H1 (cell line): ENCODE data around the gene NDUFA9. TPM values are rescaled to one million over a fixed set of nuclear protein-coding genes. Genes with fewer than 3 reads are reported as not detected.
A peak's percentile ranks its signal among the peaks of the same experiment; 100 is the strongest.

Experiments
- CTCF ChIA-PET: fragments of 300-600 bp; sonication (Branson Sonifier 250); formaldehyde crosslinking; loops from one replicate; lab custom pipeline; 2021; ENCODE audit not compliant: partially characterized antibody; lab: Charles Lee
- POLR2A ChIA-PET: fragments of 300-600 bp; sonication (Branson Sonifier 250); formaldehyde crosslinking; loops from one replicate; lab custom pipeline; 2021; ENCODE audit warnings: inconsistent platforms; ENCODE audit not compliant: partially characterized antibody; lab: Charles Lee
- DNase-seq, 2 experiments: peaks; one replicate each; pipeline versions ENCODE4 v3.0.0 to v3.0.0-alpha.2; 2010 to 2022; ENCODE audit warnings: low spot score in 2 of 2, low read depth in 1 of 2, mixed read lengths in 1 of 2
- FAIRE-seq: peaks from 2 replicates; lab custom pipeline; 2011; peaks lifted over from hg19 to GRCh38; lab: Jason Lieb, UNC
- H2AFZ ChIP-seq: 2 replicates; pipeline ENCODE4 v1.8.1; 2012; ENCODE audit warnings: low read length, inconsistent platforms
- H2AK5ac ChIP-seq: 2 replicates; pipeline ENCODE4 v1.6.1; 2013; ENCODE audit warnings: low read depth, low read length
- H2BK120ac ChIP-seq: replicated peaks from 2 replicates; pipeline ENCODE3; 2013; ENCODE audit warnings: low read depth, low read length, inconsistent platforms
- H2BK12ac ChIP-seq: 2 replicates; pipeline ENCODE4 v1.6.1; 2013; ENCODE audit warnings: low read depth, low read length
- H2BK15ac ChIP-seq: 2 replicates; pipeline ENCODE4 v1.6.1; 2013; ENCODE audit warnings: low read length
- H2BK20ac ChIP-seq: 2 replicates; pipeline ENCODE4 v1.6.1; 2013; ENCODE audit warnings: low read length
- H2BK5ac ChIP-seq: 2 replicates; pipeline ENCODE4 v1.6.1; 2013; ENCODE audit warnings: low read depth, low read length
- H3K14ac ChIP-seq: 2 replicates; pipeline ENCODE4 v1.6.1; 2013; ENCODE audit warnings: inconsistent platforms; ENCODE audit not compliant: insufficient read length
- H3K18ac ChIP-seq: 2 replicates; pipeline ENCODE4 v1.6.1; 2013; ENCODE audit warnings: low read length; ENCODE audit errors: extremely low read depth
- H3K23ac ChIP-seq: 2 replicates; pipeline ENCODE4 v1.6.1; 2013; ENCODE audit warnings: inconsistent platforms; ENCODE audit not compliant: insufficient read length
- H3K23me2 ChIP-seq: 2 replicates; pipeline ENCODE4 v1.6.1; 2013; ENCODE audit warnings: low read depth, low read length
- H3K27ac ChIP-seq: 2 replicates; pipeline ENCODE4 v1.6.1; 2011; ENCODE audit warnings: low read depth, low read length, inconsistent platforms
- H3K27me3 ChIP-seq, 4 experiments: replicated peaks in 1 of 4; 1 replicate in 1 of 4; 2 replicates in 3 of 4; pipeline versions ENCODE4 v1.6.1 to v1.8.1; 2011 to 2013; ENCODE audit warnings: low read length in 3 of 4, mild to moderate bottlenecking in 3 of 4, inconsistent platforms in 2 of 4, mixed read lengths in 2 of 4, moderate library complexity in 1 of 4; ENCODE audit not compliant: control insufficient read depth in 3 of 4, insufficient read depth in 3 of 4; ENCODE audit errors: extremely low read depth in 1 of 4
- H3K36me3 ChIP-seq, 4 experiments: 2 replicates each; pipeline versions ENCODE4 v1.6.1 to v1.8.1; 2011 to 2013; ENCODE audit warnings: mild to moderate bottlenecking in 4 of 4, low read length in 3 of 4, moderate library complexity in 2 of 4, control low read depth in 1 of 4, inconsistent platforms in 1 of 4; ENCODE audit not compliant: insufficient read depth in 4 of 4, control insufficient read depth in 2 of 4
- H3K4ac ChIP-seq: replicated peaks from 2 replicates; pipeline ENCODE3; 2013; ENCODE audit warnings: low read length, low read depth, mixed read lengths, inconsistent platforms; ENCODE audit not compliant: insufficient read length
- H3K4me1 ChIP-seq, 4 experiments: replicated peaks in 1 of 4; 1 replicate in 1 of 4; 2 replicates in 3 of 4; pipeline versions ENCODE4 v1.6.1 to v1.8.1; 2011 to 2013; ENCODE audit warnings: low read length in 3 of 4, inconsistent platforms in 2 of 4, mixed read lengths in 1 of 4; ENCODE audit not compliant: insufficient read depth in 4 of 4, control insufficient read depth in 3 of 4
- H3K4me2 ChIP-seq, 2 experiments: 2 replicates each; pipeline versions ENCODE4 v1.6.1 to v1.8.1; 2011 to 2013; ENCODE audit warnings: low read depth in 2 of 2, low read length in 2 of 2, control low read depth in 1 of 2, inconsistent platforms in 1 of 2, mild to moderate bottlenecking in 1 of 2; ENCODE audit not compliant: insufficient read depth in 1 of 2
- H3K4me3 ChIP-seq, 4 experiments: fragments of 200-600, 300-600 bp in 1 of 4; sonication (generic), shearing (Covaris generic), sonication (Bioruptor Twin) in 1 of 4; 2 replicates each; pipeline versions ENCODE4 v1.5.1 to v1.8.1; 2011 to 2016; ENCODE audit warnings: low read length in 4 of 4, low read depth in 3 of 4, control low read depth in 2 of 4, inconsistent platforms in 2 of 4, mild to moderate bottlenecking in 2 of 4, mixed read lengths in 1 of 4, moderate library complexity in 1 of 4; ENCODE audit not compliant: insufficient read depth in 2 of 4; ENCODE audit errors: extremely low read depth in 1 of 4
- H3K56ac ChIP-seq: replicated peaks from 2 replicates; pipeline ENCODE3; 2013; ENCODE audit warnings: low read depth, mild to moderate bottlenecking, mixed read lengths, low read length, inconsistent platforms; ENCODE audit not compliant: insufficient read length
- H3K79me1 ChIP-seq: 2 replicates; pipeline ENCODE4 v1.6.1; 2013; ENCODE audit warnings: low read depth, low read length, control low read depth
- H3K79me2 ChIP-seq, 2 experiments: 2 replicates each; pipeline versions ENCODE4 v1.6.1 to v1.8.1; 2012 to 2013; ENCODE audit warnings: low read length in 2 of 2, mild to moderate bottlenecking in 2 of 2, inconsistent platforms in 1 of 2; ENCODE audit not compliant: insufficient read depth in 2 of 2, control insufficient read depth in 1 of 2
- H3K9ac ChIP-seq, 4 experiments: replicated peaks in 1 of 4; 1 replicate in 1 of 4; 2 replicates in 3 of 4; pipeline versions ENCODE4 v1.6.1 to v1.8.1; 2011 to 2013; ENCODE audit warnings: low read depth in 3 of 4, low read length in 3 of 4, control low read depth in 2 of 4, mild to moderate bottlenecking in 2 of 4, moderate library complexity in 2 of 4, inconsistent platforms in 1 of 4; ENCODE audit errors: extremely low read depth in 1 of 4
- H3K9me3 ChIP-seq, 2 experiments: 2 replicates each; pipeline versions ENCODE4 v1.6.1 to v1.8.1; 2012 to 2013; ENCODE audit warnings: mild to moderate bottlenecking in 2 of 2, moderate library complexity in 2 of 2, control low read depth in 1 of 2, inconsistent platforms in 1 of 2, low read depth in 1 of 2, low read length in 1 of 2, mixed read lengths in 1 of 2; ENCODE audit not compliant: insufficient read depth in 2 of 2
- H4K20me1 ChIP-seq, 2 experiments: replicated peaks in 1 of 2; 2 replicates each; pipeline versions ENCODE3 to v1.8.1; 2011 to 2013; ENCODE audit warnings: inconsistent platforms in 2 of 2, low read length in 2 of 2, mild to moderate bottlenecking in 1 of 2; ENCODE audit not compliant: insufficient read depth in 2 of 2, control insufficient read depth in 1 of 2
- H4K5ac ChIP-seq: 2 replicates; pipeline ENCODE4 v1.6.1; 2013; ENCODE audit warnings: low read length, low read depth, mixed read lengths, inconsistent platforms; ENCODE audit not compliant: insufficient read length
- H4K8ac ChIP-seq: 2 replicates; pipeline ENCODE4 v1.8.0; 2013; ENCODE audit warnings: mild to moderate bottlenecking, moderate library complexity, low read length, inconsistent platforms; ENCODE audit not compliant: insufficient read depth; ENCODE audit errors: extremely low read depth
- H4K91ac ChIP-seq: replicated peaks from 2 replicates; pipeline ENCODE3; 2013; ENCODE audit warnings: low read length, mixed read lengths, inconsistent platforms; ENCODE audit not compliant: insufficient read length
- BACH1 ChIP-seq: IDR thresholded peaks from 2 replicates; pipeline ENCODE4 v1.6.1; 2012; ENCODE audit warnings: low read length, improper control_type of control experiment
- FOSL1 ChIP-seq: IDR thresholded peaks from 2 replicates; pipeline ENCODE4 v1.6.1; 2011; ENCODE audit warnings: mild to moderate bottlenecking, low read depth, low read length, moderate library complexity; ENCODE audit not compliant: insufficient read depth
- KDM5A ChIP-seq: fragments of 200-600 bp; IDR thresholded peaks from 2 replicates; pipeline ENCODE4 v1.7.1; 2012; ENCODE audit warnings: mild to moderate bottlenecking, low read length, inconsistent platforms, mixed read lengths
- TBP ChIP-seq: IDR thresholded peaks from 2 replicates; pipeline ENCODE4 v1.6.1; 2011; ENCODE audit warnings: low read depth, low read length, improper control_type of control experiment
- TEAD4 ChIP-seq: IDR thresholded peaks from 2 replicates; pipeline ENCODE4 v1.6.1; 2012; ENCODE audit warnings: low read depth, low read length, inconsistent platforms, mixed read lengths
- USF2 ChIP-seq: IDR thresholded peaks from 2 replicates; pipeline ENCODE4 v1.6.1; 2011; ENCODE audit warnings: low read length, improper control_type of control experiment
- WGBS, 2 experiments: shearing (Covaris generic) in 1 of 2; methylation state at CpG; one replicate each; pipeline versions ENCODE4 v1.1.6 to v1.1.7; 2013 to 2015; ENCODE audit warnings: low lambda C conversion rate in 2 of 2, mixed read lengths in 2 of 2, inconsistent platforms in 1 of 2, low coverage in 1 of 2, missing lambda C conversion rate in 1 of 2; ENCODE audit not compliant: insufficient replicate concordance in 2 of 2, insufficient coverage in 1 of 2, insufficient read length in 1 of 2; ENCODE audit errors: extremely low coverage in 1 of 2, missing lambda C conversion rate in 1 of 2; 5-methylcytosine and 5-hydroxymethylcytosine counted together
- polyA plus RNA-seq, 7 experiments: library from polyadenylated mRNA; depleted of rRNA in 3 of 7; stranded (reverse) in 5 of 7; unstranded in 2 of 7; fragments of >200 nt in 5 of 7; fragments of 200-250 nt in 2 of 7; gene quantifications; 1 replicate in 5 of 7; 2 replicates in 1 of 7; 4 replicates in 1 of 7; pipeline versions ENCODE4 v1.2.1 to v1.2.3, GENCODE V29; 2011 to 2013; ENCODE audit warnings: missing spikeins in 2 of 7, mixed read lengths in 2 of 7
- total RNA-seq: library from RNA; stranded (reverse); fragmentation: NEBNext Ultra II Directional; extraction: Animal tissue kit (Norgen Biotek cat#: 25700); gene quantifications from 2 replicates; pipeline ENCODE4 v1.2.1, GENCODE V29; 2021

NDUFA9 gene
- total and polyA plus RNA-seq, 2 of the 8 experiments (the other 6 are each of a cell fraction or from before 2014, with no cell fraction given) = 50.2 to 67.0 TPM

DNA sequence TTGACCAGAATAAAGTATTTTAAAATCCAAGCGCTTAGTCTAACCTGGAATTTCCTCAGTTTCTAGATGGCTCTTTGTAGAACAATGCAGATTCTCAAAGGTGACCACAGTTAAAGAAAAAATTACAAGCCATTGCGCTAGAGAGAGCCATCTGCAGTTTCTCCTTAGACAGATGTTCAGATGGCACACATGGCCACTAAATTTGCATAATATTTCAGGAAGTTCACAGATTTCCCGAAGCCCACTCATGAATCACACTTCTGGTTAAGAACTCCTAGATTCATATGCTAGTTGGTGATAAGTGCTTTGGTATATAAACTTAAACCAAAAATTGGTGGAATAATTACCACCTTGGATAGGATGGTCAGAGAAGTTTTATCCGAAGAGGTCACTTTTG is 812 bp upstream of the NDUFA9 start:
- no peaks in the 10 kb centered on the region for H3K79me1 ChIP-seq
- H3K9me3 ChIP-seq = no peaks in the 10 kb centered on the region
- DNase-seq (no peak), FAIRE-seq (no peak)
- H3K27me3 ChIP-seq = no peaks in the 10 kb centered on the region
- no peak overlapping the region for H2AK5ac ChIP-seq
- 0 out of 2 replicates have a peak overlapping the region, but pooled peaks have one; percentile 91 for H3K27ac ChIP-seq
- no peak overlapping the region for H3K56ac ChIP-seq
- peak overlapping the region; percentile 94; the same call in 1 of the 2 replicates for H4K8ac ChIP-seq
- 0 out of 7 replicates have a peak, but pooled peaks cover 0 to 3% (median 1%) of the 10 kb centered on the region in 4 experiments for H3K4me1 ChIP-seq
- H2BK5ac ChIP-seq = peak overlapping the region; percentile 35; the same call in 1 of the 2 replicates
- H3K18ac ChIP-seq = no peak overlapping the region
- H4K91ac ChIP-seq = no peak overlapping the region
- POLR2A ChIA-PET = interaction anchor here (0.7 to 2.3 kb wide), 9 partner anchors 8 to 110 kb away, joined by 3 to 9 read pairs (median 4); partner anchors contain the start of gene DYRK4
- H3K23me2 ChIP-seq = 0 out of 2 replicates have a peak, but pooled peaks cover 1% of the 10 kb centered on the region
- peaks cover 0 to 35% of the 10 kb centered on the region in 2 experiments; a peak in 3 of 4 replicates for H3K79me2 ChIP-seq
- no peak overlapping the region for H2BK12ac ChIP-seq
- H2BK120ac ChIP-seq = no peak overlapping the region
- no peak overlapping the region for H3K14ac ChIP-seq
- H2AFZ ChIP-seq = 0 out of 2 replicates have a peak overlapping the region, but pooled peaks have one; percentile 94
- H3K36me3 ChIP-seq = no peaks in the 10 kb centered on the region
- no peak overlapping the region for H2BK15ac ChIP-seq
- H3K4me2 ChIP-seq = peak overlapping the region; percentile 75 to 89
- H3K4me3 ChIP-seq = peak overlapping the region; percentile 90 to 98 (median 98)
- no peak overlapping the region for H2BK20ac ChIP-seq
- 70% methylated on average over 4 of the region's 4 CpGs; no CpG with 5 or more reads in 1 of the 2 experiments for WGBS, 2 experiments
- H4K20me1 ChIP-seq = peaks cover 0 to 1% of the 10 kb centered on the region in 2 experiments
- H3K9ac ChIP-seq = peak overlapping the region; percentile 80 to 95 (median 82); a peak in 6 of 7 replicates
- no peak for TF ChIP-seq FOSL1
- no peak for TF ChIP-seq TEAD4
- no peak for TF ChIP-seq KDM5A
- no peak for TF ChIP-seq USF2
- TF ChIP-seq BACH1 = no peak
- no peak for TF ChIP-seq TBP
- no peak overlapping the region for H4K5ac ChIP-seq
- no peak overlapping the region for H3K4ac ChIP-seq
- H3K23ac ChIP-seq = no peak overlapping the region
- CTCF ChIA-PET = interaction anchor here (0.8 to 1.3 kb wide), 2 partner anchors 8 to 67 kb away, joined by 3 to 4 read pairs; no protein-coding TSS in a partner anchor
